ENCODE results near the gene CARM1. TPM values are rescaled to one million over a fixed set of nuclear protein-coding genes. Genes with fewer than 3 reads are reported as not detected.
"Not testable (repeated sequence)": the region's sequence is repeated elsewhere in the genome, so short reads cannot be mapped to it uniquely, and the experiment has no call there.

Gene CARM1
- polyA plus RNA-seq (ENCODE audit: insufficient read length), result 75.2 TPM

- peak; percentile 99 for DNase-seq
Observed at GRCh38 chr19:10870955-10871603, at the start of gene CARM1. Gene CARM1, plus strand, starts transcription at chr19:10871553. Its CDS starts 150 bp downstream, at chr19:10871703.

GRCh38 chr19:10823690-10824089 is 47.7 kb upstream of the CARM1 start:
- DNase-seq, result no peak

GRCh38 chr19:10826231-10826630 is 45.1 kb upstream of the CARM1 start:
- DNase-seq, result no peak

GRCh38 chr19:10826846-10827245 is 44.5 kb upstream of the CARM1 start:
- DNase-seq, result no peak

GRCh38 chr19:10828981-10829821 is 42.2 kb upstream of the CARM1 start:
- no peak for DNase-seq

- no peak for DNase-seq
Observed at GRCh38 chr19:10829967-10830366, 41.4 kb upstream of the CARM1 start.

GRCh38 chr19:10830370-10830769 is 41.0 kb upstream of the CARM1 start:
- DNase-seq, result no peak

- no peak for DNase-seq
Observed at GRCh38 chr19:10830931-10831779, 40.2 kb upstream of the CARM1 start.

GRCh38 chr19:10831987-10832938 is 39.1 kb upstream of the CARM1 start:
- no peak for DNase-seq

GRCh38 chr19:10832939-10833296 is 38.4 kb upstream of the CARM1 start:
- no peak for DNase-seq

- DNase-seq, result no peak
Observed at GRCh38 chr19:10835089-10835753, 36.1 kb upstream of the CARM1 start.

- DNase-seq, result peak; percentile 97
Observed at GRCh38 chr19:10835754-10836478, 35.4 kb upstream of the CARM1 start, which contains the start of gene TMED1. Gene TMED1, minus strand, starts transcription at chr19:10836212. Its CDS starts 21 bp downstream, at chr19:10836191.

GRCh38 chr19:10836479-10837330 is 34.6 kb upstream of the CARM1 start:
- no peak for DNase-seq

- DNase-seq, result not testable (repeated sequence)
Observed at GRCh38 chr19:10837649-10838048, 33.7 kb upstream of the CARM1 start.

- no peak for DNase-seq
Observed at GRCh38 chr19:10838377-10838776, 33.0 kb upstream of the CARM1 start.

GRCh38 chr19:10839114-10840050 is 32.0 kb upstream of the CARM1 start:
- DNase-seq, result no peak

GRCh38 chr19:10842788-10843187 is 28.6 kb upstream of the CARM1 start:
- no peak for DNase-seq

GRCh38 chr19:10846500-10847202 is 24.7 kb upstream of the CARM1 start:
- no peak for DNase-seq

All from hindlimb muscle (tissue), 1 donor.